Fibroblast of lung (primary cell): ENCODE results near the gene THOC3.
"Not testable (repeated sequence)": the region's sequence is repeated elsewhere in the genome, so short reads cannot be mapped to it uniquely, and the experiment has no call there.

Experiments used
- CTCF ChIP-seq, 2 donors: IDR thresholded peaks in 1 of 2; conservative IDR thresholded peaks in 1 of 2; 1 replicate in 1 of 2; 2 replicates in 1 of 2; pipeline ENCODE4 v1.5.1; 2011 to 2012; ENCODE audit warnings: low read length in 2 of 2, control low read depth in 1 of 2, inconsistent platforms in 1 of 2, low read depth in 1 of 2, mild to moderate bottlenecking in 1 of 2
- EZH2 ChIP-seq: IDR thresholded peaks from 2 replicates; pipeline ENCODE4 v1.5.1; 2012; ENCODE audit warnings: low read length, control low read depth, mild to moderate bottlenecking; ENCODE audit errors: missing control alignments

DNA sequence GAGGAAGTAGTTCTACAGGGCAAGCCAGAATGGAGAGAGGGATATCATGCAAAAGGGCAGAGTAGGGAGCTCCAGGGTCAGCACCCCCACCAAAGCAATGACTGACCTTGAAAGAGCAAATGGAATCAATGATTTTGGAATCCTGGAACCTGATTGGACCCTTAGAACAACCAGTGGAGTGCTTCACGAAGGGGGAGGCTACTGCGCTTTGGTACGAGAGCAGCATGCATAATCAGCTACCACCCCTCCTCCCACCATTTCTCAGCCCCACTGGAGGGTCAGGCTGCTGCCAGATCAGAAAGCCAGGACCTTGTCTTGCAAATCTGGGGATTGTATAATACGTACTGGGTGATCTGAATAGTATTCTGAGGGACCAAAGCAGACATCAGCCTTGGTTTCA is 43.0 kb upstream of the THOC3 start:
- TF ChIP-seq EZH2; CTCF (conservative IDR thresholded peaks at IDR 0.05 in 1 of 2, IDR thresholded peaks at IDR 0.05 in 1 of 2; ENCODE audit: low read depth in 1 of 2, low read length in 2 of 2): not testable (repeated sequence)
